GM23338 (cell line): Measurements from ENCODE around the gene C6orf120. TPM values are rescaled to one million over a fixed set of nuclear protein-coding genes. Genes with fewer than 3 reads are reported as not detected.

Source experiments
- ATAC-seq: fragments of 200-7000 bp; cut with Tn5 transposase; 3 replicates; pipeline ENCODE4 v1.9.1; 2020
- DNase-seq: peaks from one replicate; pipeline ENCODE4 v3.0.0-alpha.2; 2015; ENCODE audit warnings: low spot score
- H2AFZ ChIP-seq: fragments of 200-600 bp; sonication (generic); 2 replicates; pipeline ENCODE4 v1.8.0; 2016; ENCODE audit warnings: antibody characterized with exemption, mild to moderate bottlenecking, moderate library complexity
- H3F3A ChIP-seq: fragments of 200-600 bp; sonication (generic); replicated peaks from 2 replicates; pipeline ENCODE4 v1.8.0; 2017; ENCODE audit warnings: antibody characterized with exemption, mixed run types, low read depth
- H3K27ac ChIP-seq: fragments of 200-600 bp; sonication (generic); 2 replicates; pipeline ENCODE4 v1.6.1; 2016; ENCODE audit warnings: low read depth
- H3K27me3 ChIP-seq: fragments of 200-600 bp; sonication (generic); 2 replicates; pipeline ENCODE4 v1.8.0; 2016; ENCODE audit warnings: mild to moderate bottlenecking, mixed run types, moderate library complexity; ENCODE audit not compliant: insufficient read depth
- H3K36me3 ChIP-seq: fragments of 200-600 bp; sonication (generic); 2 replicates; pipeline ENCODE4 v1.8.0; 2016; ENCODE audit warnings: mild to moderate bottlenecking; ENCODE audit not compliant: insufficient read depth
- H3K4me1 ChIP-seq: fragments of 200-600 bp; sonication (generic); 2 replicates; pipeline ENCODE4 v1.8.0; 2016; ENCODE audit warnings: mild to moderate bottlenecking, moderate library complexity; ENCODE audit not compliant: insufficient read depth
- H3K4me2 ChIP-seq: fragments of 200-600 bp; sonication (generic); 2 replicates; pipeline ENCODE4 v1.7.1; 2017; ENCODE audit warnings: mixed run types
- H3K4me3 ChIP-seq: fragments of 200-600 bp; sonication (generic); 2 replicates; pipeline ENCODE4 v1.6.1; 2016; ENCODE audit warnings: mixed run types
- H3K79me2 ChIP-seq: fragments of 200-600 bp; sonication (generic); replicated peaks from 2 replicates; pipeline ENCODE4 v1.8.0; 2017; ENCODE audit warnings: mild to moderate bottlenecking; ENCODE audit not compliant: insufficient read depth
- H3K9me2 ChIP-seq: fragments of 200-600 bp; sonication (generic); 2 replicates; pipeline ENCODE4 v1.8.0; 2017; ENCODE audit not compliant: insufficient read depth
- H4K20me1 ChIP-seq: fragments of 200-600 bp; sonication (generic); replicated peaks from 2 replicates; pipeline ENCODE4 v1.8.0; 2017; ENCODE audit warnings: mild to moderate bottlenecking; ENCODE audit not compliant: insufficient read depth
- H3K27ac Mint-ChIP-seq: 2 replicates; pipeline ENCODE4 v1.8.0; 2020; ENCODE audit warnings: inconsistent platforms, mild to moderate bottlenecking, moderate library complexity, mixed read lengths
- H3K27me3 Mint-ChIP-seq: 3 replicates; pipeline ENCODE4 v1.8.0; 2022; ENCODE audit warnings: low read depth, mild to moderate bottlenecking, moderate library complexity, mixed read lengths, inconsistent platforms; ENCODE audit not compliant: insufficient read depth, poor library complexity
- H3K36me3 Mint-ChIP-seq: 3 replicates; pipeline ENCODE4 v1.8.0; 2021; ENCODE audit warnings: low read depth, mild to moderate bottlenecking, inconsistent platforms, moderate library complexity, mixed read lengths
- H3K4me1 Mint-ChIP-seq: 3 replicates; pipeline ENCODE4 v1.8.0; 2020; ENCODE audit warnings: mild to moderate bottlenecking, inconsistent platforms, mixed read lengths
- H3K4me3 Mint-ChIP-seq: 3 replicates; pipeline ENCODE4 v1.8.0; 2021; ENCODE audit warnings: moderate library complexity, mild to moderate bottlenecking, inconsistent platforms, mixed read lengths
- H3K9me3 Mint-ChIP-seq: 3 replicates; pipeline ENCODE4 v1.8.0; 2020; ENCODE audit warnings: moderate library complexity, mild to moderate bottlenecking, inconsistent platforms, mixed read lengths
- CREB1 ChIP-seq: fragments of 250-450 bp; sonication (Bioruptor Pico); IDR thresholded peaks from 2 replicates; pipeline ENCODE4 v1.5.0; 2020; ENCODE audit warnings: low read depth, mild to moderate bottlenecking, moderate library complexity
- CTCF ChIP-seq, 2 experiments: fragments of 200-600 bp in 1 of 2; sonication (generic) in 1 of 2; conservative IDR thresholded peaks; 2 replicates each; pipeline versions ENCODE4 v1.5.1 to v1.6.1; 2016 to 2017; ENCODE audit warnings: antibody characterized with exemption in 2 of 2, low read depth in 2 of 2, mild to moderate bottlenecking in 2 of 2, moderate library complexity in 1 of 2
- EZH2 ChIP-seq: fragments of 200-600 bp; sonication (generic); IDR thresholded peaks from one replicate; pipeline ENCODE4 v1.8.0; 2017; ENCODE audit warnings: antibody characterized with exemption, mild to moderate bottlenecking, low read depth; ENCODE audit not compliant: unreplicated experiment
- EZH2phosphoT487 ChIP-seq: fragments of 200-600 bp; sonication (generic); IDR thresholded peaks from one replicate; pipeline ENCODE4 v1.8.1; 2018; ENCODE audit warnings: antibody characterized with exemption; ENCODE audit not compliant: unreplicated experiment
- NANOG ChIP-seq: IDR thresholded peaks from 2 replicates; pipeline ENCODE4 v1.6.1; 2016; ENCODE audit warnings: antibody characterized with exemption, borderline replicate concordance
- POLR2AphosphoS5 ChIP-seq: IDR thresholded peaks from 2 replicates; pipeline ENCODE4 v1.6.1; 2016; ENCODE audit warnings: antibody characterized with exemption, low read depth
- REST ChIP-seq: IDR thresholded peaks from one replicate; pipeline ENCODE4 v1.6.1; 2018; ENCODE audit warnings: antibody characterized with exemption; ENCODE audit not compliant: unreplicated experiment
- STAT1 ChIP-seq: IDR thresholded peaks from one replicate; pipeline ENCODE4 v1.6.1; 2016; ENCODE audit warnings: antibody characterized with exemption; ENCODE audit not compliant: unreplicated experiment
- ZNF114 ChIP-seq: fragments of 250-450 bp; sonication (Bioruptor Pico); IDR thresholded peaks from 2 replicates; pipeline ENCODE4 v1.5.0; 2020; ENCODE audit warnings: mild to moderate bottlenecking, moderate library complexity
- ZNF331 ChIP-seq: fragments of 250-450 bp; sonication (Bioruptor Pico); IDR thresholded peaks from 2 replicates; pipeline ENCODE4 v1.5.0; 2020; ENCODE audit warnings: low read depth, mild to moderate bottlenecking, moderate library complexity
- polyA plus RNA-seq: library from polyadenylated mRNA; unstranded; fragments of >200 nt; fragmentation: Nextera tagmentation; extraction: Ambion mirVana; gene quantifications from 2 replicates; pipeline ENCODE4 v1.2.1, GENCODE V29; 2016
- total RNA-seq: library from RNA; depleted of rRNA; stranded (reverse); fragments of >200 nt; shearing (Covaris generic); gene quantifications from 2 replicates; pipeline ENCODE4 v1.2.3, GENCODE V29; 2014

The C6orf120 gene
- total and polyA plus RNA-seq, 2 experiments from 2014 or later, result 18.8 to 57.3 TPM

GRCh38 chr6:169669147-169669546 is 32.8 kb upstream of the C6orf120 start:
- no peaks in the 10 kb centered on the region for H3K27me3 ChIP-seq
- TF ChIP-seq CTCF (conservative IDR thresholded peaks at IDR 0.05; ENCODE audit: low read depth in 2 of 2) (no peak), CREB1 (CRISPR knock-in tag) (no peak), EZH2 (no peak)
- peaks cover 10% of the 10 kb centered on the region for H3K4me1 Mint-ChIP-seq
- no peak overlapping the region for H3K4me3 Mint-ChIP-seq
- DNase-seq, result no peak
- peaks cover 55% of the 10 kb centered on the region for H3K36me3 Mint-ChIP-seq
- H3K79me2 ChIP-seq, result 0 out of 2 replicates have a peak, but pooled peaks cover 6% of the 10 kb centered on the region
- peaks cover 4% of the 10 kb centered on the region; the same call in 1 of the 2 replicates for H3K4me1 ChIP-seq
- H3K9me2 ChIP-seq, result no peaks in the 10 kb centered on the region
- peaks cover 11% of the 10 kb centered on the region for H4K20me1 ChIP-seq
- H3K27me3 Mint-ChIP-seq, result peaks cover under 1% of the 10 kb centered on the region
- H3K4me3 ChIP-seq, result no peak overlapping the region
- H3K36me3 ChIP-seq, result peaks cover 24% of the 10 kb centered on the region
- H3F3A ChIP-seq, result no peaks in the 10 kb centered on the region
- no peak overlapping the region for H3K4me2 ChIP-seq
- H3K9me3 Mint-ChIP-seq, result no peaks in the 10 kb centered on the region
- H2AFZ ChIP-seq, result no peak overlapping the region
- peak overlapping the region; percentile 39; the same call in 1 of the 2 replicates for H3K27ac Mint-ChIP-seq
- no peak for ATAC-seq
- no peak overlapping the region; the same call in 1 of the 2 replicates for H3K27ac ChIP-seq

GRCh38 chr6:169669889-169670288 is 32.0 kb upstream of the C6orf120 start:
- H3K4me1 ChIP-seq, result peaks cover 4% of the 10 kb centered on the region; the same call in 1 of the 2 replicates
- Mint-ChIP-seq H3K9me3 (no peaks in the 10 kb centered on the region), H3K36me3 (peaks cover 58% of the 10 kb centered on the region), H3K4me1 (peaks cover 10% of the 10 kb centered on the region), H3K27ac (no peak overlapping the region), H3K27me3 (no peaks in the 10 kb centered on the region), H3K4me3 (no peak overlapping the region)
- no peaks in the 10 kb centered on the region for H3F3A ChIP-seq
- no peak overlapping the region for H2AFZ ChIP-seq
- peaks cover 10% of the 10 kb centered on the region; the same call in 1 of the 2 replicates for H3K79me2 ChIP-seq
- H3K4me3 ChIP-seq, result no peak overlapping the region
- peaks cover 20% of the 10 kb centered on the region for H3K36me3 ChIP-seq
- no peak for ATAC-seq
- no peak overlapping the region for H3K4me2 ChIP-seq
- H3K9me2 ChIP-seq, result no peaks in the 10 kb centered on the region
- peaks cover 11% of the 10 kb centered on the region for H4K20me1 ChIP-seq
- H3K27me3 ChIP-seq, result no peaks in the 10 kb centered on the region
- DNase-seq, result no peak
- no peak overlapping the region for H3K27ac ChIP-seq
- TF ChIP-seq EZH2 (no peak), STAT1 (no peak), ZNF114 (CRISPR knock-in tag) (no peak), ZNF331 (CRISPR knock-in tag) (no peak), CTCF (conservative IDR thresholded peaks at IDR 0.05; ENCODE audit: low read depth in 2 of 2) (no peak), EZH2phosphoT487 (no peak), NANOG (no peak), REST (no peak), CREB1 (CRISPR knock-in tag) (no peak), POLR2AphosphoS5 (no peak)
